ENCODE data around the gene USP46. TPM values are rescaled to one million over a fixed set of nuclear protein-coding genes. Genes with fewer than 3 reads are reported as not detected.

Gene USP46
- total RNA-seq, 1 donor from 2014 or later = 12.3 TPM

DNA sequence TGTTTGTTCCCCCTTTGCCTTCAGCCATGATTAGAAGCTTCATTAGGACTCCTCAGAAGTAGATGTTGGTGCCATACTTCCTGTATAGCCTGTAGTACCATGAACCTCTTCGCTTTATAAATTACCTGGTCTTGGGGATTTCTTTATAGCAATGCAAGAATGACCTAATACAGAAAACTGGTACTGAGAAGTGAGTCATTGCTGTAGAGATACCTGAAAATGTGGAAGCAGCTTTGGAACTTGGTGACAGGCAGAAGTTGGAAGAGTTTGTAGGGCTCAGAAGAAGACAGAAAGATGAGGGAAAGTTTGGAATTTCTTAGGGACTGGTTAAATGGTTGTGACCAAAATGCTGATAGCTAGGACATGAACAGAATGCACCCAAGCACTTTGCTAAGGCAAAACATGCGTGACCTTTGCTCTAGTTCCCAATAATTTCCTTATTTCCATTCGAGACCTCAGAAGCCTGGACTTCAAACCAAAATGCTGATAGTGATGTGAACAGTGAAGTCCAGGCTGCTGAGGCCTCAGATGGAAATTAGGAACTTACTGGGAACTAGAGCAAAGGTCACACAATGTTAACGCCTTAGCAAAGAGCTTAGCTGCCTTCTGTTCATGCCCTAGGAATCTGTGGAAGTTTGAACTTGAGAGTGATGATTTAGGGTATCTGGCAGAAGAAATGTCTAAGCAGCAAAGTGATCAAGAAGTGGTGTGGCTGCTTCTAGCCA is 3.0 kb upstream of the USP46 start:
- intact Hi-C loops (cut with DNase I) = no loop called here
- no peak overlapping the region for H3K27ac ChIP-seq

DNA sequence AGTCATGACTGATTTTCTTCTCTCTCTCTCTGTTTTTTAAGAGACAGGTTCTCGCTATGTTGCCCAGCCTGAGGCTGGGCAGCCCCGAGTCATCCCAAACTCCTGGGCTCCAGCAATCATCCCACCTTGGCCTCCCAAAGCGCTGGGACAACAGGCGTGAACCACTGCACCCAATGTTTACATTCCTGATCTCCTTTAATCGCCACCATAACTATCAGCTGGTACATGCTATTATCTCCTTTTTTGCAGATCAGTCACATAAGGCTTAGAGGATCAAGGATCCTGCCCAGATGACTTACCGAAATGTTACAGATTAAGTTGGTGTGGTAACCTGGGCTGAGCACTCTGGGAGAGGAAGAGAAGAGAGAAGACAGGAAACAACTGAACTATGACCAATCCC is 1.5 kb upstream of the USP46 start:
- ATAC-seq (no peak), DNase-seq (no peak)
- Histone ChIP-seq H3K9me3 (no peaks in the 10 kb centered on the region), H3K27ac (no peak overlapping the region), H3K36me3 (no peaks in the 10 kb centered on the region), H3K4me3 (no peak overlapping the region), H3K4me1 (peaks cover 23% of the 10 kb centered on the region), H3K27me3 (ENCODE audit: low read depth) (no peaks in the 10 kb centered on the region)
- intact Hi-C loops (cut with DNase I) = no loop called here
- TF ChIP-seq, protein P1, sequence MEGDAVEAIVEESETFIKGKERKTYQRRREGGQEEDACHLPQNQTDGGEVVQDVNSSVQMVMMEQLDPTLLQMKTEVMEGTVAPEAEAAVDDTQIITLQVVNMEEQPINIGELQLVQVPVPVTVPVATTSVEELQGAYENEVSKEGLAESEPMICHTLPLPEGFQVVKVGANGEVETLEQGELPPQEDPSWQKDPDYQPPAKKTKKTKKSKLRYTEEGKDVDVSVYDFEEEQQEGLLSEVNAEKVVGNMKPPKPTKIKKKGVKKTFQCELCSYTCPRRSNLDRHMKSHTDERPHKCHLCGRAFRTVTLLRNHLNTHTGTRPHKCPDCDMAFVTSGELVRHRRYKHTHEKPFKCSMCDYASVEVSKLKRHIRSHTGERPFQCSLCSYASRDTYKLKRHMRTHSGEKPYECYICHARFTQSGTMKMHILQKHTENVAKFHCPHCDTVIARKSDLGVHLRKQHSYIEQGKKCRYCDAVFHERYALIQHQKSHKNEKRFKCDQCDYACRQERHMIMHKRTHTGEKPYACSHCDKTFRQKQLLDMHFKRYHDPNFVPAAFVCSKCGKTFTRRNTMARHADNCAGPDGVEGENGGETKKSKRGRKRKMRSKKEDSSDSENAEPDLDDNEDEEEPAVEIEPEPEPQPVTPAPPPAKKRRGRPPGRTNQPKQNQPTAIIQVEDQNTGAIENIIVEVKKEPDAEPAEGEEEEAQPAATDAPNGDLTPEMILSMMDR (IDR thresholded peaks at IDR 0.05) = no peak

More for the DNA sequence above, 3.0 kb upstream of the USP46 start:
- Histone ChIP-seq H3K27me3 (ENCODE audit: low read depth) (no peaks in the 10 kb centered on the region), H3K4me3 (no peak overlapping the region), H3K4me1 (peaks cover 23% of the 10 kb centered on the region), H3K9me3 (no peaks in the 10 kb centered on the region), H3K36me3 (no peaks in the 10 kb centered on the region)
- TF ChIP-seq, protein P1 (IDR thresholded peaks at IDR 0.05) = no peak
- DNase-seq (no peak), ATAC-seq (no peak)

DNA sequence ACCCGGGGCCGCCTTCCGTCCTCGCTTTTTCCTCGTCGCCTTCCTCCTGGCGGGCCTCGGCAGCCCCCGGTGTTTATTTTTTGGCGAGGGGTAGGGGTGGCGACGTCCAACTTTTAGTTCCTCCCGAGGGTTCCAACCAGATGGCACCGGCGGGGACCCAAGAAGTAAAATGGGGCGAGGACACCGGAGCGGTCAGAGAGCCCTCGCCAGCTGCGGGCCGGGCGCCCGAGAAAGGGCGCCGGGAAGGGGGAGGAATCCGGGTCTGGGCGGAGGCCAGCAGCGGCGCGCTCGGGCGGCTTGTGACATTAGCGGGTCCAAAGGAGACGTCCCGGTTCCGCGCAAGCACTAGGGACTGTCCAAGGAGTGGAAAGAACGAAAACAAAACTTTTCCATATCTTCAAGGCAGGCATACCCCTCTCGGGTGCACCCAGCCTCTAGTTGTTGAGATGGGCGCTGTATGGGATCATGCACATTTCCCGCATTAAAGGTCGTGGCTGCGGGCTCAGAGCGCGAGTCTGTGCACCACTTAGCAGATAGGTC is 691 bp upstream of the USP46 start:
- peak overlapping the region; percentile 95 for H3K27ac ChIP-seq
- no peaks in the 10 kb centered on the region for H3K27me3 ChIP-seq (ENCODE audit: low read depth)
- intact Hi-C loops (cut with DNase I) = no loop called here
- no peaks in the 10 kb centered on the region for H3K36me3 ChIP-seq
- H3K4me1 ChIP-seq = peaks cover 23% of the 10 kb centered on the region
- ATAC-seq (peak; percentile 49 to 75), DNase-seq (peak; percentile 71)
- H3K9me3 ChIP-seq = no peaks in the 10 kb centered on the region
- H3K4me3 ChIP-seq = peak overlapping the region; percentile 75
- TF ChIP-seq, protein P1 (IDR thresholded peaks at IDR 0.05) = no peak

DNA sequence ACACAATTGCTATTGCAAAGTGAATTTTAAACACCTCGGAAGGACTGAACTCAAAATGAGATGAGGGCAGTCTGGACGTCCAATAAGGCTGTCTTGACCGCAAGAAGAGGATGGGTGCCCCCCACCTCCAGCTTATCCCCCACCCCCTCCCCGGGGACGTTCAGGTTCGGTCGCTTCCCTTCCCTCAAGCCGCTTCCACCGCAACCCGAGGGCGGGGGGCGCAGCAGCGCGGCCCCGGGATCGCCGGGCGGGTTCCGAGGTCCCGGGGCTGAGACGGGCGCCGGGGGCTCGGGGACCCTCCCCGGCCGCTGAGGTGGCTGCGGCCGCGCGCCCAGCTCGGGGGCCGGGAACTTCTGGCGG is 480 bp downstream of the USP46 start:
- DNase-seq (no peak), ATAC-seq (no peak)

DNA sequence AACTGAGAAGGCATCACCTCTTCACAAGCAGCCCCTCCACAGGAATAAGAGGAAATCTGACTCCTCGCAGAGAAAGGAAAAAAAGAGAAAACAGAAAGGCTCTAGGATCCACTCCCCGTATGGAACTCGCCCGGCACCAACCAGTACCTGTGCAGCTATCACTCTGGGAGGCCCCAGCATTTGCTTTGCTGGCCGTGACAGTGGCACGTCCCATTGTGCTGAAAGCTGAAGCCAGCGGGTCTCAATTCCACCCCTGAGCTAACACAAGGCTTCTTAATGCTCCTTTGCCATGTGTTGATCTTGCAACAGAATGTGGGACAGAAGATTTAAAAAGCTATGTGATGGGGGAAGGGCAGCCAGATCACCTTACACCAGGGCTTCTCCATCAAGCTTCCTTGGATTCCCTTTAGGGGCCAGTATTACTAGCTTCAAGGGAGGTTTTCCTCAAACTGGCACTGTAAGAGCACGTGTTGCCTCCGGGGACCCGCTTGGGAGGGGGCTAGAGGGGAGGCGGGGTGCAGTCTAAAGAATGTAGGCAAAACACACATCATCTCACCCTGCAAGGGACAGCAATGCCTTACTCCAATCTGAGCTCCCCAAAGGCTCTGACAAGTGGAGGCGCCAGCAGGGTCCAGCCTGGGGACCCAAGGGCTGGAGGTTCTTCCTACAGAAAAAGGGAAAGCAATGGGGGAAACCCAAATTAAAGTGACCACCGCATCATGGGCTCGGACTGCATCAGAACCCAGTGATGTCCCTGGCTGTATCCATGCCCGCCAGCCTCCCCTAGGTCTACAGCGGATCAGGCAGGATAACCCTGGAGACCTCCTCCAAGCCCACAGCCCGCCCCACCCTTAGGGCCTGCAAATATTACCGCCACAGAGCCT is 1.2 kb downstream of the USP46 start:
- intact Hi-C loops (cut with DNase I) = no loop called here
- TF ChIP-seq, protein P1 (IDR thresholded peaks at IDR 0.05) = no peak
- Histone ChIP-seq H3K36me3 (no peaks in the 10 kb centered on the region), H3K9me3 (no peaks in the 10 kb centered on the region), H3K27me3 (ENCODE audit: low read depth) (no peaks in the 10 kb centered on the region), H3K4me1 (peaks cover 23% of the 10 kb centered on the region), H3K4me3 (peak overlapping the region; percentile 75), H3K27ac (no peak overlapping the region)
- DNase-seq = no peak
- ATAC-seq = no peak

More for the DNA sequence above, 480 bp downstream of the USP46 start:
- intact Hi-C loops (cut with DNase I) = no loop called here
- Histone ChIP-seq H3K9me3 (no peaks in the 10 kb centered on the region), H3K27me3 (ENCODE audit: low read depth) (no peaks in the 10 kb centered on the region), H3K4me1 (peaks cover 23% of the 10 kb centered on the region), H3K27ac (peak overlapping the region; percentile 95), H3K36me3 (no peaks in the 10 kb centered on the region), H3K4me3 (peak overlapping the region; percentile 75)
- TF ChIP-seq, protein P1 (IDR thresholded peaks at IDR 0.05) = no peak
